Activated CD8-positive, alpha-beta memory T cell treated with anti-CD3 and anti-CD28 coated beads for 24 hours (primary cell): ENCODE measurements around the gene SLIT1.

Source experiments
- DNase-seq: peaks from one replicate; pipeline ENCODE4 v3.0.0-alpha.2; 2020

SLIT1 gene

GRCh38 chr10:97169911-97170693 lies 15.7 kb downstream of the SLIT1 start:
- no peak for DNase-seq

- no peak for DNase-seq
Observed at GRCh38 chr10:97169063-97169462, 16.7 kb downstream of the SLIT1 start.

- DNase-seq = no peak
Observed at GRCh38 chr10:97168645-97169044, 17.1 kb downstream of the SLIT1 start.

GRCh38 chr10:97165499-97165898 lies 20.3 kb downstream of the SLIT1 start:
- no peak for DNase-seq

GRCh38 chr10:97163781-97164501 lies 21.8 kb downstream of the SLIT1 start:
- no peak for DNase-seq

GRCh38 chr10:97163181-97163580 lies 22.6 kb downstream of the SLIT1 start:
- DNase-seq = no peak

GRCh38 chr10:97159646-97160305 lies 26.0 kb downstream of the SLIT1 start:
- no peak for DNase-seq

- DNase-seq = no peak
Observed at GRCh38 chr10:97157578-97158095, 28.1 kb downstream of the SLIT1 start.

- DNase-seq = no peak
Observed at GRCh38 chr10:97154781-97155180, 31.0 kb downstream of the SLIT1 start.

- DNase-seq = no peak
Observed at GRCh38 chr10:97154162-97154561, 31.6 kb downstream of the SLIT1 start.

- no peak for DNase-seq
Observed at GRCh38 chr10:97153270-97153850, 32.4 kb downstream of the SLIT1 start.

- DNase-seq = no peak
Observed at GRCh38 chr10:97151307-97151914, 34.3 kb downstream of the SLIT1 start.

GRCh38 chr10:97150616-97151015 lies 35.1 kb downstream of the SLIT1 start:
- DNase-seq = no peak

GRCh38 chr10:97150013-97150595 lies 35.7 kb downstream of the SLIT1 start:
- DNase-seq = no peak

GRCh38 chr10:97149079-97149531 lies 36.7 kb downstream of the SLIT1 start:
- DNase-seq = no peak

GRCh38 chr10:97144297-97144696 lies 41.5 kb downstream of the SLIT1 start:
- DNase-seq = no peak

GRCh38 chr10:97142834-97143233 lies 42.9 kb downstream of the SLIT1 start:
- DNase-seq = no peak

GRCh38 chr10:97140902-97141745 lies 44.6 kb downstream of the SLIT1 start:
- no peak for DNase-seq

- no peak for DNase-seq
Observed at GRCh38 chr10:97140049-97140846, 45.5 kb downstream of the SLIT1 start.

GRCh38 chr10:97139651-97140048 lies 46.1 kb downstream of the SLIT1 start:
- DNase-seq = no peak
